ENCODE data around the gene TSKU. TPM values are rescaled to one million over a fixed set of nuclear protein-coding genes. Genes with fewer than 3 reads are reported as not detected.
"Not testable (repeated sequence)": the region's sequence is repeated elsewhere in the genome, so short reads cannot be mapped to it uniquely, and the experiment has no call there.

Gene TSKU
- total RNA-seq, 1 experiment from 2014 or later = 19.8 TPM

DNA sequence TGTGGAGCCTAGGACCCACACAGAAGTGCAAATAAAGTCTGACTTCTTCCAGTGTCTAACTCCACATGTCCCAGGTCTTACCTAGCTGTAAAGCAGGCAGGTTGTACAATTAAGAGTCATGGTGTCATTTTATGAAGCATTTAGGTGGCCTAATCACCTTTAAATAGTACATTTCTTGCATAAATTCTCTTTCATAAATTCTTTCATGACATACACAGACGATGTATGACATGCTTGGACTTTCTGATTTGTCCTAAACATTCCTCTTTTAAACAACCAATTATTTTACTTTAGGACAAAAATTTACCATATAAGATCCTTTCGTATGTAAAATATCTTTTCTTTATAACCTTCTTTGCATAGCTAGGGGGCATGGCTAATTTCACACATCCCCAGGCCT lies 31.3 kb downstream of the TSKU start:
- H3K36me3 ChIP-seq = no peaks in the 10 kb centered on the region
- no peaks in the 10 kb centered on the region for H3K4me1 ChIP-seq (replicated peaks)
- DNase-seq (ENCODE audit: low read depth in 1 of 2, low spot score in 2 of 2) = no peak
- H3K27ac ChIP-seq = no peak overlapping the region
- no peaks in the 10 kb centered on the region for H3K27me3 ChIP-seq (replicated peaks)
- H3K4me3 ChIP-seq = no peak overlapping the region
- no peaks in the 10 kb centered on the region for H3K9me3 ChIP-seq (replicated peaks)

DNA sequence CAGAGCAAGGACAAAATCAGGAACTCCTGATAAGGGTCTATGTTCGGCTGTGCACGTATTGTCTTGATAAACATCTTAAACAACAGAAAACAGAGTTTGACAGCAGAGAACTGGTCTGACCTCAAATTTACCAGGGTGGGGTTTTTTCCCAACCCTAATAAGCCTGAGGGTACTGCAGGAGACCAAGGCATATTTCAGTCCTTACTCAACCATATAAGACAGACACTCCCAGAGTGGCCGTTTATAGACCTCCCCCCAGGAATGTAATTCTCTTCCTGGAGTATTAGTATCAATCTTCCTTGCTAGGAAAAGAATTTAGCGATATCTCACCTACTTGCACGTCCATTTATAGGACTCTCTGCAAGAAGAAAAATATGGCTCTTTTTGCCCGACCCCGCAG lies 32.5 kb downstream of the TSKU start:
- H3K4me3 ChIP-seq = not testable (repeated sequence)

DNA sequence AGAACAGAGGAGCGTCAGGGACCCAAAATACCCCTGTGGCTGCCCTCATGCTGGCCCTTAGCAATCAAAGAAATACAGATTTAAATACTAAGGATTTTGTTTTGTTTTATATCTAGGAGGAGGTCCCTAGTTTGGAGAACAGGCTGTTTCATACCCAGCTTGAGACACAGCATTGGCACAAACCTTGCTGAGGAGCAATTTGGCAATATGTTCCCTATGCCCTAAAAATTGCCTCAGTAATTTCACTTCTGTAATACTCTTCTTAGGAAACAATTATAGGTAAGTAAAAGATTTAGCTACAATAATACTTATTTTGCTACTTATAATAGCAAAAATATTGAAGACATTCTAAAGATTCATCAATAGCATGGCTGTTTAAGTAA lies 37.0 kb downstream of the TSKU start:
- peaks cover 14% of the 10 kb centered on the region for H3K4me1 ChIP-seq (replicated peaks)
- DNase-seq (ENCODE audit: low read depth in 1 of 2, low spot score in 2 of 2) = no peak
- no peaks in the 10 kb centered on the region for H3K36me3 ChIP-seq
- no peaks in the 10 kb centered on the region for H3K9me3 ChIP-seq (replicated peaks)
- H3K4me3 ChIP-seq = no peak overlapping the region
- H3K27me3 ChIP-seq (replicated peaks) = no peaks in the 10 kb centered on the region
- no peak overlapping the region for H3K27ac ChIP-seq

More for the DNA sequence above, 32.5 kb downstream of the TSKU start:
- not testable (repeated sequence) for H3K27ac ChIP-seq; H3K27me3 ChIP-seq (replicated peaks); H3K4me1 ChIP-seq (replicated peaks); DNase-seq (ENCODE audit: low read depth in 1 of 2, low spot score in 2 of 2); H3K9me3 ChIP-seq (replicated peaks); H3K36me3 ChIP-seq

DNA sequence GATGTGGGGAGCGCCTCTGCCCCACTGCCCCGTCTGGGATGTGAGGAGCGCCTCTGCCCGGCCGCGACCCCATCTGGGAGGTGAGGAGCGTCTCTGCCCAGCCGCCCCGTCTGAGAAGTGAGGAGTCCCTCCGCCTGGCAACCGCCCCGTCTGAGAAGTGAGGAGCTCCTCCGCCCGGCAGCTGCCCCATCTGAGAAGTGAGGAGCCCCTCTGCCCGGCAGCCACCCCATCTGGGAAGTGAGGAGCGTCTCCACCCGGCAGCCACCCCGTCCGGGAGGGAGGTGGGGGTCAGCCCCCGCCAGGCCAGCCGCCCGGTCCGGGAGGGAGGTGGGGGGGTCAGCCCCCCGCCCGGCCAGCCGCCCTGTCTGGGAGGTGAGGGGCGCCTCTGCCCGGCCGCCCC lies 38.2 kb downstream of the TSKU start:
- H3K4me3 ChIP-seq; H3K27me3 ChIP-seq (replicated peaks); DNase-seq (ENCODE audit: low read depth in 1 of 2, low spot score in 2 of 2); H3K36me3 ChIP-seq; H3K27ac ChIP-seq; H3K9me3 ChIP-seq (replicated peaks): not testable (repeated sequence)
- peaks cover 14% of the 10 kb centered on the region for H3K4me1 ChIP-seq (replicated peaks)

DNA sequence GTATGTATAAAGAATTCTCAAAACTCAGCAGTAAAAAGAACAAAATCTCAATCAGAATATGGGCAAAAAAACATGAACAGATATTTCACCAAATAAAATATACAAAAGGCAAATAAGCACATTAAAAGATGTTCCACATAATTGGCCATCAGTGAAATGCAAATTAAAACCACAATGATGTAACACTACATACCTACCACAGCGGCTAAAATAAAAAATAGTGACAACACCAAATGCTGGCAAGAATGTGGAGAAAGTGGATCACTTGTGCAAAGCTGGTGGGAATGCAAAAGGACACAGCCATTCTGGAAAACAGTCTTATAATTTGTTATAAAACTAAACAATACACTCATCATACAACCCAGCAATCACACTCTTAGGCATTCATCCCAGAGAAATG lies 39.2 kb downstream of the TSKU start:
- Histone ChIP-seq H3K27ac (no peak overlapping the region), H3K36me3 (no peaks in the 10 kb centered on the region), H3K4me1 (replicated peaks) (peaks cover 14% of the 10 kb centered on the region), H3K27me3 (replicated peaks) (no peaks in the 10 kb centered on the region), H3K9me3 (replicated peaks) (no peaks in the 10 kb centered on the region), H3K4me3 (no peak overlapping the region)
- no peak for DNase-seq (ENCODE audit: low read depth in 1 of 2, low spot score in 2 of 2)

DNA sequence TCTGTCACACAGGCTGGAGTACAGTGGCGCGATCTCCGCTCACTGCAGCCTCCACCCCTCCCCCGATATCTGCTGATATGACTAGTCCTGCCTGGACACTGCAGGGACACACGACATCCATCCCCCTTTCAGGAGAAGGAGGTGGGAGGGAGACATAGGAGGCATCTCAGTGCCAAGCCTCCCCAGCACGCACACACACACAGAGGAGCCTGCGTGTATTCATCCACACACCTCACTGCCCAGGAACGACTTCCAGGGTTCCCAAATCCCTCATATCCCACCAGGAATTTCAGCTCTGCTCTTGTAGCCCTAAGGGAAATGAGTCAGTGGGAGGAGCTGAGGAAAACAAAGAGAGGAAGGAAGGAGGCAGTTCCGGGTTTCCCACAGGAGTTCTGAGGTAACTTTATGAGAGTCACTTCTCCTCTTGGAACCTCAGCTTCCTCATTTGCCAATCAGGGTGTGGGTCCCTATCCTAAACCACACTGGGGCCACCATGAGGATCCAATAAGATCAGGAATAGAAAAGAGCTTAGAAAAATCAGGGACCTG lies 40.4 kb downstream of the TSKU start:
- Histone ChIP-seq H3K4me1 (replicated peaks) (peaks cover 14% of the 10 kb centered on the region), H3K9me3 (replicated peaks) (no peaks in the 10 kb centered on the region), H3K27me3 (replicated peaks) (no peaks in the 10 kb centered on the region), H3K36me3 (no peaks in the 10 kb centered on the region), H3K4me3 (no peak overlapping the region), H3K27ac (peak overlapping the region; percentile 93)
- DNase-seq (ENCODE audit: low read depth in 1 of 2, low spot score in 2 of 2) = peak; percentile 73 to 82

DNA sequence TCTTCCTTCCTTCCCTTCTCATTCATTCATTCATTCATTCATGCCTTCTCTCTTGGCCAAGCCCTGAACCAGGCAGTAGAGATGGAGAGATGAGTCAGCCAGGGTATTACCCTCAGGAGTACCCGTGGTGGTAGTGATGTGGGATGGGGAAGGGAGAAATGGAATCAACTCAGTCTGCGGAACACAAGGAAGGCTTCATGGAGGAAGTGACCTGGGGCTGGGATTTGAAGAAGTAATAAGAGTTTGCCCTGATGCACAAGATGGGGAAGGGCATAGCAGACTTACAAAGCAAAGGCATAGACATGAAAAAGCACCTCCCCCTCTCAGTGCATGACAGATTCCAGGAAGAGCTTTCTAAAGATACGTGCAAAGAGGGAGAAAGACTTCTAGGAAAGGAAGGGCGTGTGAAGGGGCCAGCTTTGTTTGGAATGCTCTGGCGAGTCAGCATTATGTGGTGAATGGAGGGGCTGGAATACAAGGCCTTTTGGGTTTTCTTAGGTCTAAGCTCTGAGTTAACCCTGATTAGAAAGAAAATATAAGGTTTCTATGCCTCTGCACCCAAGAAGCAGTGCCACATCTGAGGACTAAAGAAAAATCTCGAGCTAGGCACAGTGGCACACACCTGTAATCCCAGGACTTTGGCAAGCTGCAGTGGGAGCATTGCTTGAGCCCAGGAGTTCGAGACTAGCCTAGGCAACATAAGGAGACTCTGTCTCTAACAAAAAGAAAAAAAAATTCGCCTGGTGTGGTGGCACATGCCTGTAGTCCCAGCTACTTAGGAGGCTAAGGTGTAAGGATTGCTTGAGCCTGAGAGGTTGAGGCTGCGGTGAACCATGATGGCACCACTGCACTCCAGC lies 41.2 kb downstream of the TSKU start:
- Histone ChIP-seq H3K4me3 (no peak overlapping the region), H3K4me1 (replicated peaks) (peaks cover 14% of the 10 kb centered on the region), H3K9me3 (replicated peaks) (no peaks in the 10 kb centered on the region), H3K36me3 (no peaks in the 10 kb centered on the region), H3K27me3 (replicated peaks) (no peaks in the 10 kb centered on the region), H3K27ac (peak overlapping the region; percentile 93)
- DNase-seq (ENCODE audit: low read depth in 1 of 2, low spot score in 2 of 2) = peak in 1 of 2 experiments; percentile 38

DNA sequence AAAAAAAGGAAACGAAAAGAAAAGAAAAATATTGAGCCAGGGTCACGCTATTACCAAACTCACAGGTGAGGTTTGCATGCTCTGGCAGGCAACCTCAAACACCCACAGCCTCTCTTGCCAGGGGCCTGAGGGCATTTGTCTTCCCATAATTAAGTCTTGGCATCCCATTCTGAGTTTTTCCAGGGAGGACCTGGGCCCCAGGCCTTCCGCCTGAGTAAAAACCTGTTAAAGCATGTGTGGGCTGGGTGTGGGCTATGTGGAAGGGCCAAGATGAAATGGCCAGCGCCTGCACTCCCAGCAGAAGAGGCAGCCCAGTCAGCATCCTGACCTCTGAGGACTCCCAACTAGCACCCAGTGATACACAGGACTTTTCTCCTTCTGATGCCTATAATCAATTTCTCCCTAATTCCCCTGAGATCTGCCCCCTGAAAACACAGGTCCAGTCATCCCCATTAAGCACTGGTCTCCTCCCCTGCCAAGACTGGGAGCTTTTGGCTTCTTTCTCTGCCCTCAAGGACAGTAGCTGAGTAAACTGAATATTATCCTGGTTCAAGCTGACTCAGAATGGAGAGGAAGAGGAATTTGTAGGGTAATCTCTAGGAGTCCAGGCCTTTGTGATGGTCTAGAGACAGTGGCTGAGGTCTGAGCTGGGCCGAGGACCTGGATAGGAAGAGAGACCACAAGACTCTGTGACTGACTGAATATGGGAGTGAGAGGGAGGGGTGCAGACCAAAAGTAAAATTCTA lies 42.0 kb downstream of the TSKU start:
- Histone ChIP-seq H3K36me3 (no peaks in the 10 kb centered on the region), H3K9me3 (replicated peaks) (no peaks in the 10 kb centered on the region), H3K4me1 (replicated peaks) (peaks cover 14% of the 10 kb centered on the region), H3K27me3 (replicated peaks) (no peaks in the 10 kb centered on the region), H3K4me3 (no peak overlapping the region), H3K27ac (no peak overlapping the region)
- no peak for DNase-seq (ENCODE audit: low read depth in 1 of 2, low spot score in 2 of 2)

DNA sequence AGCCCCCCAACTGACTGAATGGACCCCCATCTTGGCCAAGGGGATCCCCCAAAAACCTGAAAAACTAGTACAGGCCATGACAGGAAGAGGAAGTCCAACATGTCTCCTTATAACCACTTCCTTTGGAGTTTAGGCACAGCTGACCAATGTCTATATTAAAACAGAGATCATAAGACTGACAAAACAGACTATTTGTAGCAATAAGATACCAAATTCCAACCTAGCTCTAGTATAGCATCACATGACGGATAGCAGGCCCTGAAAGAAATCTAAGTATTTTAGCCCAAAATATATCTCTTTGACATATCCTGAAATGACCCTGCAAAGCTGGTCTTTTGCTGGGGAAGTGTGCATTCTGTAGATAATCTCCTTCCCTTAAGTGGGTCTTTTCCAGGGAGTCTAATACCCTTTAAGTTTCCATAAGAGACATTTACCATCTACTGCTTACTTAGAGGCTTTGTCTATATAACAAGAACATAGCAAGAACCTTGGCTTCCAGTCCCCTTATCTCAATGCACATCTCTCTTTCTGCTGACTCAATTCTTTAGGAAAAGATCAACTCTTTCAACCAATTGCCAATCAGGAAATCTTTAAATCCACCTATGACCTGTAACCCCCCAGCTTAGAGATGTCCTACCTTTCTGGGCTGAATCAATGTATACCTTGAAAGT lies 42.7 kb downstream of the TSKU start:
- Histone ChIP-seq H3K4me1 (replicated peaks) (peaks cover 14% of the 10 kb centered on the region), H3K9me3 (replicated peaks) (no peaks in the 10 kb centered on the region), H3K36me3 (no peaks in the 10 kb centered on the region), H3K4me3 (no peak overlapping the region), H3K27ac (no peak overlapping the region), H3K27me3 (replicated peaks) (no peaks in the 10 kb centered on the region)
- DNase-seq (ENCODE audit: low read depth in 1 of 2, low spot score in 2 of 2) = no peak

DNA sequence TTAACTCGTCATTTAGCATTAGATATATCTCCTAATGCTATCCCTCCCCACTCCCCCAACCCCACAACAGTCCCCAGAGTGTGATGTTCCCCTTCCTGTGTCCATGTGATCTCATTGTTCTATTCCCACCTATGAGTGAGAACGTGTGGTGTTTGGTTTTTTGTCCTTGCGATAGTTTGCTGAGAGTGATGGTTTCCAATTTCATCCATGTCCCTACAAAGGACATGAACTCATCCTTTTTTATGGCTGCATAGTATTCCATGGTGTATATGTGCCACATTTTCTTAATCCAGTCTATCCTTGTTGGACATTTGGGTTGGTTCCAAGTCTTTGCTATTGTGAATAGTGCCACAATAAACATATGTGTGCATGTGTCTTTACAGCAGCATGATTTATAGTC lies 43.4 kb downstream of the TSKU start:
- not testable (repeated sequence) for H3K9me3 ChIP-seq (replicated peaks); H3K27me3 ChIP-seq (replicated peaks); H3K27ac ChIP-seq; DNase-seq (ENCODE audit: low read depth in 1 of 2, low spot score in 2 of 2); H3K4me3 ChIP-seq; H3K36me3 ChIP-seq
- peaks cover 14% of the 10 kb centered on the region for H3K4me1 ChIP-seq (replicated peaks)

DNA sequence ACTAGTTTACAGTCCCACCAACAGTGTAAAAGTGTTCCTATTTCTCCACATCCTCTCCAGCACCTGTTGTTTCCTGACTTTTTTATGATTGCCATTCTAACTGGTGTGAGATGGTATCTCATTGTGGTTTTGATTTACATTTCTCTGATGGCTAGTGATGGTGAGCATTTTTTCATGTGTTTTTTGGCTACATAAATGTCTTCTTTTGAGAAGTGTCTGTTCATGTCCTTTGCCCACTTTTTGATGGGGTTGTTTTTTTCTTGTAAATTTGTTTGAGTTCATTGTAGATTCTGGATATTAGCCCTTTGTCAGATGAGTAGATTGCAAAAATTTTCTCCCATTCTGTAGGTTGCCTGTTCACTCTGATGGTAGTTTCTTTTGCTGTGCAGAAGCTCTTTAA lies 43.8 kb downstream of the TSKU start:
- not testable (repeated sequence) for H3K9me3 ChIP-seq (replicated peaks); H3K36me3 ChIP-seq; H3K27ac ChIP-seq; H3K27me3 ChIP-seq (replicated peaks); H3K4me3 ChIP-seq; DNase-seq (ENCODE audit: low read depth in 1 of 2, low spot score in 2 of 2)
- peaks cover 14% of the 10 kb centered on the region for H3K4me1 ChIP-seq (replicated peaks)

DNA sequence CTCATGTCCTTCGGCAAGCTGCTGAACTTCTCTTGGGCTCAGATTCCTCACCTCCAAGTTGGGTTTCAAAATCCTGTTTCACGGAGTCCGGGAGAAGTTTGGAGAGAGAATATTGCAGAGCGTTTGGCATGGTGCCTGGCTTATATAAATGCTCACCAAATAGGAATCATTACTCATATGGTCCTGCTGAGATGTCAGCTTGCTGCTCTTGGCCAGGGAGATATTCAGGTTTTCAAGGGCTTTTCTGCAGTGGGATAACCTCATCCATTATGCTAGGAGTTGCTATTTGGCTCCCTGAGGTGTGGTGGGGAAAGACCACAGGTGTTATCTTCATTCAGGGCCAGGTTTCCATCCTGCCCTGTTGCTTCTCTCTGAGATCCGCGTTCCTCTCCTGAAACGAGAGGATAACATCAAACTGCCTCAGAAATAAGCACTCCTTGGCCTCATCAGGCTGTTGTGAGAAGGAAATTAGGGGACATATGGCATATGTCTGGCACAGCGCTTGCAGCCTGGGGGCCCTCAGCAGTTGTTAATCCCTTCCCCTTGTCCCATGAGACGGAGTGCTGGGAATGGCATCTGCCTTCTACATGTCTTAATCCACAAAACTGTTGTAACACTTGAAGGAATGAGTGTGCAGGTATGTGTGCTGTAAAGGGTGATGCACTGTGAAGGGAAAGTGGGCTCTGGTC lies 47.6 kb downstream of the TSKU start:
- Histone ChIP-seq H3K4me1 (replicated peaks) (no peaks in the 10 kb centered on the region), H3K9me3 (replicated peaks) (no peaks in the 10 kb centered on the region), H3K27me3 (replicated peaks) (no peaks in the 10 kb centered on the region), H3K4me3 (no peak overlapping the region), H3K27ac (no peak overlapping the region), H3K36me3 (no peaks in the 10 kb centered on the region)
- DNase-seq (ENCODE audit: low read depth in 1 of 2, low spot score in 2 of 2) = no peak

DNA sequence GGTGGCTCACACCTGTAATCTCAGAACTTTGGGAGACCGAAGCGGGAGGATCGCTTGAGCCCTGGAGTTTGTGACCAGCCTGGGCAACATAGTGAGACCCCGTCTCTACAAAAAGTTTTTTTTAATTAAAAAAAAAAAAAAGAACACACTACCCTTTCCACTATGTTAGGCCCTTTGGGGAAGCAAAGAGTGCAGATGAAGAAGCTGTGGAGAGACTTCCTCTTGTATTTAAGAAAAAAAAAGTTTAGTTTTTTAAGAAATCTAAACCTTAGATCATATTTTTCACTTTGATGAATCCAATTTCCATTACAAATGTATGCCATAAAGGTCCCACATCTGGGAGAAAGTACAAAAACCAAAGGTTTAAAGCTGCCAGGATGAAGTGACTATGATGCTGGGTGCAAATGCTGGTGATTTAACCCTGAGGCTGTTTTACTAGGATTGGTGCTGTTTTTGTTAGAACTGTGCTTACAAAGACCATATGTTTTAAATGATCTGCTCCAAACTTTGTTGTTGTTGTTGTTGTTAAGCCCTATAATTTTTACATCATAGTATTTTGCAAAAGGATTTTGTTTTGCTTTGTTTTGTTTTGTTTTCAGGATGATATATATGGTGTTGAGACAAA lies 48.6 kb downstream of the TSKU start:
- H3K4me1 ChIP-seq (replicated peaks) = no peaks in the 10 kb centered on the region
- no peak overlapping the region for H3K4me3 ChIP-seq
- no peak overlapping the region for H3K27ac ChIP-seq
- H3K36me3 ChIP-seq = no peaks in the 10 kb centered on the region
- H3K9me3 ChIP-seq (replicated peaks) = no peaks in the 10 kb centered on the region
- DNase-seq (ENCODE audit: low read depth in 1 of 2, low spot score in 2 of 2) = no peak
- no peaks in the 10 kb centered on the region for H3K27me3 ChIP-seq (replicated peaks)

Data from SJSA1 (cell line).